ENCODE results near the gene LCN2.

LCN2 gene

GRCh38 chr9:128102861-128103588, 46.2 kb upstream of the LCN2 start:
- no peak overlapping the region for H3K4me3 ChIP-seq (ENCODE audit: low read length)
- no peak for DNase-seq (ENCODE audit: low read depth)
- TF ChIP-seq CTCF (conservative IDR thresholded peaks at IDR 0.05; ENCODE audit: low read length) = no peak

GRCh38 chr9:128103589-128103962, 45.7 kb upstream of the LCN2 start:
- DNase-seq (ENCODE audit: low read depth) = no peak
- TF ChIP-seq CTCF (conservative IDR thresholded peaks at IDR 0.05; ENCODE audit: low read length) = no peak
- no peak overlapping the region for H3K4me3 ChIP-seq (ENCODE audit: low read length)

DNA sequence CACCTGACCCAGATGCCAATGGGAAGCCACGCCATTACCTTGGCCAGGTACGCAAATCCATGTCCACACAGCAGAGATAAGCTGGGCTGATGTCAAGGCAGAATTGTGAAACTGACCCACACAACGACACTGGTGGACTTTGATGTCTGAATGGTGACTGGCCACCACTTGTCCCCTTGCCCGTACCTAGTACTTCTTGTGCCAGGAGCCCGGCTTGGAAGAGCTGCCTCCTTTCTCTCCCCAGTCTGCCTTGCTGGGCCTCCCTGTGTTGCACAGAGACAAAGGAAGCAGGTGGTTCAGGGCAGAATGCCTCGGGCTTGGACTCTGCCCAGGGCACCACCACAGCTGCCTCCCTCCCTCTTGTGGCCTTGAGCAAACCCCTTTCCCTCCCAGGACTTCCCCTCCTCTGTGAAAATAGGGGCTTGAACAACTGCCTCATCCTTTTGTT, 45.1 kb upstream of the LCN2 start:
- no peak overlapping the region for H3K4me3 ChIP-seq (ENCODE audit: low read length)
- no peak for TF ChIP-seq CTCF (conservative IDR thresholded peaks at IDR 0.05; ENCODE audit: low read length)
- DNase-seq (ENCODE audit: low read depth) = no peak

DNA sequence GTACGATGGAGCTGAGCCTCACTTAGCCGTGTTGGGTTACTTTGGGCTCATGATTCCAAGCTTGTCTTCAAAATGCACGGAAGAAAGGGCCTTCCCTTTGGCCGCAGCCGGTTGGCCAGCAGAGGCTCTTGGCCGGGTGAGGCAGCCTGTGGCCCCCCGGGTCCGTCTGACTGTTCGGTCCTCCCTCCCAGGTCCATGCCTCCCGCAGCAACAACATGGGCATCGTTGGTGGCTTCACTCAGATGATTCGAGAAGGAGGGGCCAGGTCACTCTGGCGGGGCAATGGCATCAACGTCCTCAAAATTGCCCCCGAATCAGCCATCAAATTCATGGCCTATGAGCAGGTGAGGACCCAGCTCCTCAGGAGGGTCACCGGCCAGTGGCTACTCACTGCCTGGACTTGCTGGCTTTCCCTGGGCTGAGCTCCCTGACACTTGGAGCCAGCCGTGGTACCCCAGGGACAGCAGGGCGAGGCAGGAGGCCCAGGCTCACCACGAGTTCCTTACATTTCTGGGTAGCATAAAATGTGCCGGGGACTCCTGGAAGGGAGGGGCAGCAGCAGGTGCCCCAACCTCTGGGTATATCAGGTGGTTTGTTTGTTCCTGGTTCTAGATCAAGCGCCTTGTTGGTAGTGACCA, 43.6 kb upstream of the LCN2 start:
- DNase-seq (ENCODE audit: low read depth) = no peak
- H3K4me3 ChIP-seq (ENCODE audit: low read length) = no peak overlapping the region
- TF ChIP-seq CTCF (conservative IDR thresholded peaks at IDR 0.05; ENCODE audit: low read length) = no peak

DNA sequence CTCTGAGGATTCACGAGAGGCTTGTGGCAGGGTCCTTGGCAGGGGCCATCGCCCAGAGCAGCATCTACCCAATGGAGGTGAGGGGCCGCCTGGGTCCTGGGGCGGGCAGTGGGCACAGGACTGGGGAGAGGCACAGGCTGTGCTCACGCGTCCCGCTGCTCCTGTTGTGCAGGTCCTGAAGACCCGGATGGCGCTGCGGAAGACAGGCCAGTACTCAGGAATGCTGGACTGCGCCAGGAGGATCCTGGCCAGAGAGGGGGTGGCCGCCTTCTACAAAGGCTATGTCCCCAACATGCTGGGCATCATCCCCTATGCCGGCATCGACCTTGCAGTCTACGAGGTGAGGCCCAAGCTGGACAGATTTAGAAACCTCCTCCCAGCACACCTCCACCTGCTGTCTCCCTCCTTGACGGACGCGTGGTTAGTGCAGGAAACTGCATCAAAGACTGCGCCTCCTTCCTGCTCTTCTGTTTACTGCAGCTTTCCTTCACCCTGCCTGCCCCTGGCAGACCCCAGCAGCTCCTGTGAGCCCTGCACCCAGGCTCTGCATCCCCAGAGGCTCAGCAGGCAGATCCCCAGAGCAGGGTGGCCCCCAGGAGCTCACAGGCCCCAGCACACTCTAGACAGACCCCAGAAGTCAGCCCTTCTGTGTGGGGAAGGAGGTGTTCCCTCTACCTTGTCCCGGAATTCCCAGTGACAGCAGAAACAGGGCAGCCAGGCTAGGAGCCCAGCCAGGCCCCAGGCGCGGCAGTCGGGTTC, 42.9 kb upstream of the LCN2 start:
- no peak for TF ChIP-seq CTCF (conservative IDR thresholded peaks at IDR 0.05; ENCODE audit: low read length)
- no peak for DNase-seq (ENCODE audit: low read depth)
- no peak overlapping the region for H3K4me3 ChIP-seq (ENCODE audit: low read length)

- H3K4me3 ChIP-seq (ENCODE audit: low read length) = no peak overlapping the region
- TF ChIP-seq CTCF (conservative IDR thresholded peaks at IDR 0.05; ENCODE audit: low read length) = no peak
- no peak for DNase-seq (ENCODE audit: low read depth)
Observed at GRCh38 chr9:128106940-128107467, 42.2 kb upstream of the LCN2 start.
